Measurements from ENCODE around the gene HTR3C.
"Not testable (repeated sequence)": the region's sequence is repeated elsewhere in the genome, so short reads cannot be mapped to it uniquely, and the experiment has no call there.

DNA sequence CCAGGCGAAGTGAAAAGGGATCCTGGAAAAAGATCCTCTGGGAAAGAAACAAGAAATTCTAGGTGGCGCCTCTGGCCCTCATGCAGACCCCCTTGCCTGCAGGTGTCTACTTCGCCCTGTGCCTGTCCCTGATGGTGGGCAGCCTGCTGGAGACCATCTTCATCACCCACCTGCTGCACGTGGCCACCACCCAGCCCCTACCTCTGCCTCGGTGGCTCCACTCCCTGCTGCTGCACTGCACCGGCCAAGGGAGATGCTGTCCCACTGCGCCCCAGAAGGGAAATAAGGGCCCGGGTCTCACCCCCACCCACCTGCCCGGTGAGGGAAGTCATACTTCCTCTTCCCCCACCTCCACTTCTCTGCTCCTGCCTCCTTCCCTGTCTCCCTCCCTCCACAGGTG, 14.5 kb upstream of the HTR3C start:
- not testable (repeated sequence) for TF ChIP-seq ZNF274 (IDR thresholded peaks at IDR 0.05; ENCODE audit: low read depth, low read length); POLR2A (IDR thresholded peaks at IDR 0.05; ENCODE audit: borderline replicate concordance, extremely low read depth, insufficient read depth, insufficient read length); CEBPB (IDR thresholded peaks at IDR 0.05; ENCODE audit: low read depth); EZH2 (IDR thresholded peaks at IDR 0.05); EZH2phosphoT487 (IDR thresholded peaks at IDR 0.05; ENCODE audit: borderline replicate concordance); RAD21 (IDR thresholded peaks at IDR 0.05; ENCODE audit: low read depth); SRF (IDR thresholded peaks at IDR 0.05; ENCODE audit: low read depth); TCF7L2 (IDR thresholded peaks at IDR 0.05; ENCODE audit: borderline replicate concordance, extremely low read depth, insufficient read depth, insufficient read length); JUND (IDR thresholded peaks at IDR 0.05)
- TF ChIP-seq, protein P1, sequence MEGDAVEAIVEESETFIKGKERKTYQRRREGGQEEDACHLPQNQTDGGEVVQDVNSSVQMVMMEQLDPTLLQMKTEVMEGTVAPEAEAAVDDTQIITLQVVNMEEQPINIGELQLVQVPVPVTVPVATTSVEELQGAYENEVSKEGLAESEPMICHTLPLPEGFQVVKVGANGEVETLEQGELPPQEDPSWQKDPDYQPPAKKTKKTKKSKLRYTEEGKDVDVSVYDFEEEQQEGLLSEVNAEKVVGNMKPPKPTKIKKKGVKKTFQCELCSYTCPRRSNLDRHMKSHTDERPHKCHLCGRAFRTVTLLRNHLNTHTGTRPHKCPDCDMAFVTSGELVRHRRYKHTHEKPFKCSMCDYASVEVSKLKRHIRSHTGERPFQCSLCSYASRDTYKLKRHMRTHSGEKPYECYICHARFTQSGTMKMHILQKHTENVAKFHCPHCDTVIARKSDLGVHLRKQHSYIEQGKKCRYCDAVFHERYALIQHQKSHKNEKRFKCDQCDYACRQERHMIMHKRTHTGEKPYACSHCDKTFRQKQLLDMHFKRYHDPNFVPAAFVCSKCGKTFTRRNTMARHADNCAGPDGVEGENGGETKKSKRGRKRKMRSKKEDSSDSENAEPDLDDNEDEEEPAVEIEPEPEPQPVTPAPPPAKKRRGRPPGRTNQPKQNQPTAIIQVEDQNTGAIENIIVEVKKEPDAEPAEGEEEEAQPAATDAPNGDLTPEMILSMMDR (IDR thresholded peaks at IDR 0.05 in 2 of 3, conservative IDR thresholded peaks at IDR 0.05 in 1 of 3; ENCODE audit: borderline replicate concordance in 1 of 3, insufficient read depth in 1 of 3, low read depth in 2 of 3, low read length in 2 of 3), result not testable (repeated sequence)
- TF ChIP-seq, protein P2, sequence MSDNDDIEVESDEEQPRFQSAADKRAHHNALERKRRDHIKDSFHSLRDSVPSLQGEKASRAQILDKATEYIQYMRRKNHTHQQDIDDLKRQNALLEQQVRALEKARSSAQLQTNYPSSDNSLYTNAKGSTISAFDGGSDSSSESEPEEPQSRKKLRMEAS (IDR thresholded peaks at IDR 0.05), result not testable (repeated sequence)
- TF ChIP-seq, protein P3, sequence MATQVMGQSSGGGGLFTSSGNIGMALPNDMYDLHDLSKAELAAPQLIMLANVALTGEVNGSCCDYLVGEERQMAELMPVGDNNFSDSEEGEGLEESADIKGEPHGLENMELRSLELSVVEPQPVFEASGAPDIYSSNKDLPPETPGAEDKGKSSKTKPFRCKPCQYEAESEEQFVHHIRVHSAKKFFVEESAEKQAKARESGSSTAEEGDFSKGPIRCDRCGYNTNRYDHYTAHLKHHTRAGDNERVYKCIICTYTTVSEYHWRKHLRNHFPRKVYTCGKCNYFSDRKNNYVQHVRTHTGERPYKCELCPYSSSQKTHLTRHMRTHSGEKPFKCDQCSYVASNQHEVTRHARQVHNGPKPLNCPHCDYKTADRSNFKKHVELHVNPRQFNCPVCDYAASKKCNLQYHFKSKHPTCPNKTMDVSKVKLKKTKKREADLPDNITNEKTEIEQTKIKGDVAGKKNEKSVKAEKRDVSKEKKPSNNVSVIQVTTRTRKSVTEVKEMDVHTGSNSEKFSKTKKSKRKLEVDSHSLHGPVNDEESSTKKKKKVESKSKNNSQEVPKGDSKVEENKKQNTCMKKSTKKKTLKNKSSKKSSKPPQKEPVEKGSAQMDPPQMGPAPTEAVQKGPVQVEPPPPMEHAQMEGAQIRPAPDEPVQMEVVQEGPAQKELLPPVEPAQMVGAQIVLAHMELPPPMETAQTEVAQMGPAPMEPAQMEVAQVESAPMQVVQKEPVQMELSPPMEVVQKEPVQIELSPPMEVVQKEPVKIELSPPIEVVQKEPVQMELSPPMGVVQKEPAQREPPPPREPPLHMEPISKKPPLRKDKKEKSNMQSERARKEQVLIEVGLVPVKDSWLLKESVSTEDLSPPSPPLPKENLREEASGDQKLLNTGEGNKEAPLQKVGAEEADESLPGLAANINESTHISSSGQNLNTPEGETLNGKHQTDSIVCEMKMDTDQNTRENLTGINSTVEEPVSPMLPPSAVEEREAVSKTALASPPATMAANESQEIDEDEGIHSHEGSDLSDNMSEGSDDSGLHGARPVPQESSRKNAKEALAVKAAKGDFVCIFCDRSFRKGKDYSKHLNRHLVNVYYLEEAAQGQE (IDR thresholded peaks at IDR 0.05; ENCODE audit: low read depth), result not testable (repeated sequence)
- TF ChIP-seq, protein P4, sequence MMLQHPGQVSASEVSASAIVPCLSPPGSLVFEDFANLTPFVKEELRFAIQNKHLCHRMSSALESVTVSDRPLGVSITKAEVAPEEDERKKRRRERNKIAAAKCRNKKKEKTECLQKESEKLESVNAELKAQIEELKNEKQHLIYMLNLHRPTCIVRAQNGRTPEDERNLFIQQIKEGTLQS (IDR thresholded peaks at IDR 0.05), result not testable (repeated sequence)
